Measurements from ENCODE around the gene TSPAN4.
A peak's percentile ranks its signal among the peaks of the same experiment; 100 is the strongest.

The TSPAN4 gene

DNA sequence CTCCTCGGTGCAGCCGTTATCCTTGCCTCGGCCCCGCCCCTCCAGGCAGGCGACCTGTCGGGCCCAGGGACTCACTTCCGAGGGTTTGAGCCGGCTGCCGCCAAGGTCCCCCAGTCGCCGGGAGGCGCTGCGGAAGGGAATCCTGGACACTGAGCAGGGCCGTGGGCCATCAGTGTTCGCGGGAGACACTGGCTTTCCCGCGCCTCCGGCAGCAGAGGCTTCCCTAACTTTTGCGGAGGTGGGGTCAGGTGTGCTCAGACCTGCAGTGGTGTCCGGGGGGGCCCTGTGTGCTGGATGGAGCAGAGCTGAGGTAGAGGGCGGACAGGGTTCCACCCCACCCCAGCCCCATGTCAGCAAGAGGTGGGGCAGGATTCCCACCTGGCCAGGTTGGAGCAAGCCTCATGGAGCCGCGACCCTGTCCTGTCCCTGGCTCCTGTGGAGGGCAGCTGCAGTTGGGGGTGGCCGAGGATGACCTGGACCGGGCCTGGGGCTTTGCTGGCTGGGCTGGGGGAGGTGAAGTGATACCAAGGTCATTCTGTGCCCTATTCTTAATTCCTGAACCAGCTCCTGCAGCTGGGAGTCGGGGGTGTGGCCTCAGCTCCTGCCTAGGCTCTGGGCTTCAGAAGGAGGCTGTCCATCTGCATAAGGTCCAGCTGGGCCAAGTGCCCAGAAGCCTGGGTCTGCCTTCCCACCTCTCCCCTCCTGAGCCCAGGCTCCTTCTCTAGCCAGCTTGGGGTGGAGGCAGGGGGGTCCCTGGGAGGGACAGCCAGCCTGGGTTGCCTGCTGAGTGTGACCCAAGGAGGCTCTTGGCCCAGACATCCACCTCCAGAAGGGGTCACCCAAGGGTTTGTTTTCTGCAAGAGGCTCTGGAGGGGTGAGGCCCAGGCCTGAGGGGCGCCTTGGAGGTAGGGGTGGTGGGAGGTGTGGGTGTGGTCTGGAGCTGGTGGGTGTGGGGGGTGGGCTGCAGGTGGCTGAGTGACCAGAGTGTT, 8.4 kb downstream of the TSPAN4 start:
- DNase-seq = no peak

- DNase-seq = no peak
Observed at GRCh38 chr11:852762-853161, 10.1 kb downstream of the TSPAN4 start.

GRCh38 chr11:853682-854448, 11.2 kb downstream of the TSPAN4 start:
- no peak for DNase-seq

GRCh38 chr11:854601-855329, 12.1 kb downstream of the TSPAN4 start:
- no peak for DNase-seq

DNA sequence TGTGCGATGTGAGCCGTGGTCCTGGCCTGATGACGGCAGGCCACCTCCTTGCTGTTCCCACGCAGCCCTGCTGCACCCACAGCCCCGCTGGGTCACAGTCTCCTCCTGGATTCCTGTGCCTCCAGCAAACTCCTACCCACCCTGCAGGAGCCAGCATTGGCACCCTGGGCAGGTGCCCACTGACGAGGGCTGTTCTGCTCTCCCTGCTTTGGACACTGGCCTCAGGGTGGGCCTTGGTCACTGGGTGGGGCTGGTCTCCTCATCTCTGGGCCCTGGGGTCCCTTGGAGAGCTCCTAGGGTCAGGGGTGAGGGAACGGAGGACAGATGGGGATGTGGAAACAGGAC, 12.7 kb downstream of the TSPAN4 start:
- no peak for DNase-seq

DNA sequence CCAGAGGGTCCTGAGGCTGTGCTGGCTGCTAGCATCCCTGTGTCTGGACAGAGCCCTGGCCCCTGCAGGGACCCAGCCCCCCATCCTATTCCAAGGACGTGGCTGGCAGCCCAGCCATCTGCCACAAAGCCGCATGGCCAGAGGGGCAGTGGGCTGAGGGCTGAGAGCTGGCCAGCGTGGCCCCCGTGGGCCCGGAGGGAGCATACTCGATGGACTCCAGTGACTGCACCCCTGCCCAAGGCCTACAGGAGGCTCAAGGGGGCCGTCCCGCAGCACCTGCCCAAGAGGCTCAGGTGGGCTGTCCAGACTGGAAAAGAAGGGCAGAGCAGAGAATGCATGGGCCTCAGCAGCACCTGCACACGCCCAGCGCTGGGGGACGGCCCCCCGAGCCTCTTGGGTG, 13.1 kb downstream of the TSPAN4 start:
- no peak for DNase-seq

DNA sequence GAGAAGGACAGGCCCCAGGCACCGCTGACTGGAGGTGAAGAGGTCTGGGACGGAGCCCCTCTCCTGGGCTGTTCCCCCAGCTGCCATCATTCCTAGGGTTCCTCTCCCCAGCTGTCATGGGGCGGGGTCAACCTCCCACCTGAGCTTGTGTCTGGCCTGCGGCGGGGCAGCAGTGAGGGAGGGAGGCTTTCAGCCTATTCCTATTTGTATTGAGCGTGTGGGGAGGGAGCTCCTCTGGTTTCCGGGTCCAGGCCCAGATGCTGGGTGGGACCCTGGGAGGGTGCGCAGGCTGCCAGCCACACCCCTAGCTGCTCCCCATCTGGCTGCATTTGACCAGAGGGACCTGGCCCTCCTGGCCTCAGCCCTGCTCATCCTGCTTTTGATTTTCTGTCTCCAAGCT, 13.7 kb downstream of the TSPAN4 start:
- no peak for DNase-seq

GRCh38 chr11:858053-858761, 15.6 kb downstream of the TSPAN4 start:
- no peak for DNase-seq

GRCh38 chr11:858762-859339, 16.2 kb downstream of the TSPAN4 start:
- DNase-seq = no peak

GRCh38 chr11:859394-860131, 16.9 kb downstream of the TSPAN4 start:
- DNase-seq = peak; percentile 73

DNA sequence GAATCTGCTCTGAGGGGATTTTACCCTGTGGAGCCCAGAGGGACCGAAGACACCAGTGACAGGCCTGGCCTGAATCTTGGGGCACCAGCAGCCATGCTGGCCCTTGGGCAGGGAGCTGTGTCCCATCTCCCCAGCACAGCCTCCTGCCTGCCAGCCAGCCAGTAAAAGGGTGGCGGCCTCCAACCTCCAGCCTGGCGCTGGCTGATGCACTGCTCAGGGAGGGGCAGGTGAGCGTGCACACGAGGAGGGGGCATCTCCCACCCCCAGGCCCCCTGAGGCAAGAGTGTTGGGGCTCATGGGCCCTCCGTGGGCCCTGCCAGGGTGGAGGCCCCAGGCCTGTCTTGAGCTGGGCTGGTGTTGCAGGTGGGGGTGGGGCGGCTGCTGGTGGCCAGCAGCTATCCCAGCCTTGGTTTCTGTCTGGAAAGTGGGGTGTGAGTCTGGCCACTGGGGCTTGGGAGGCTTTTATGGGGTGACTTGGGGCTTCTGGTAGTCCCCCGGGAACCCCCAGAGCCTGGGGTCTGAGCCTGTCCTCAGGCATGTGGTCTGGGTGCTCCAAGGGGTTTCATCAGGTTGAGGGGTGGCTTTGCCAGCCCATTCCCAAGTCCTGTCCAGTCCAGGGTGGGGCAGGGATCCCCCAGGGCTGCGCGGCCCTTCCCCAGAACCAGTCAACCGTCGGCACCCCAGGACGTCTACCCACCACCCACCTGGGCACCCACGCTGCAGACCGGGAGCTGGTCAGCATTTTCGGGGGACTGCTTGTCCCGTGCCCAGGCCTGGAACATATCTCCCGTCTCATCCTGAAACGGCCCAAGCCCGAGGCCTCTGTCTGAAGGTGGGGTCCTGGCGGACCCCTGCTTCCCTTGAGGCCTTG, 17.8 kb downstream of the TSPAN4 start:
- no peak for DNase-seq

DNA sequence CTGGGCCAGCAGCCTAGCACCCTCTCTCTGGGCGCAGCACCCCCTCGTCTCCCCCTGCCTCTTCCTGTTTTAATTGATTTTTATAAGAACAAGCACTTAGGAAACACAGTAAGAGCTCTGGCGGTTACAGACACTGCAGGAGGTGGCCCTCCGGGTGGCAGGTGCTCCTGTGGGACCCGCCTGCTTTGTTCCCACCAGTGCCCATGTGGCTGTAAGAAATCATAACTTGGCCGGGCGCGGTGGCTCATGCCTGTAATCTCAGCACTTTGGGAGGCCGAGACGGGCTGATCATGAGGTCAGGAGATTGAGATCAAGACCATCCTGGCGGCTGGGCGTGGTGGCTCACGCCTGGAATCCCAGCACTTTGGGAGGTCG, 18.4 kb downstream of the TSPAN4 start:
- no peak for DNase-seq

DNA sequence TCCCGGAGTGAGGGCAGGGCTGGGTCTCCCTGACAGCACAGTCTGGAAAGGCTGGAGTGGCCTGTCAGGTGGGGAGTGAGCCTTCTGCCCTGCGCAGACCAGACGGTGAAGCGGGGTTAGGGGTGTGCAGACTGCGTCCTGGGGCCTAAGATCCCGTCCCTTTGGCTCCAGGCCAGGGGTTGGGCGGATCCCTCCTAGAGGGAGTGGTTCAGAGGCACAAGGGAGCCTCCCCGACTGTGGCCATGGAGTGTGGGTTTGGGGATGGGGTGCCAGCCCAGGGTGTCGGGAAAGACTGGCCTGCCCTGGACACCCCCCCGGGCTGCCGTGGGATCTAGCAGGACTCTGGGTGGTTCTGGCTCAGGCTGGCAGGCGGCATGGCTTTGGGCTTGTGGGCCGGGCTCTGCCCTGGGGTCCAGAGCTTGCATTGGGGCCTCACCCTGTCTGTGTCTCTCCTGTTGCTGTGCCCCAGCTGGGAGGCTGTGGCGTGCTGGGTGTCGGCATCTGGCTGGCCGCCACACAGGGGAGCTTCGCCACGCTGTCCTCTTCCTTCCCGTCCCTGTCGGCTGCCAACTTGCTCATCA, 19.5 kb downstream of the TSPAN4 start:
- DNase-seq = no peak

- DNase-seq = no peak
Observed at GRCh38 chr11:862696-863022, 20.0 kb downstream of the TSPAN4 start.

DNA sequence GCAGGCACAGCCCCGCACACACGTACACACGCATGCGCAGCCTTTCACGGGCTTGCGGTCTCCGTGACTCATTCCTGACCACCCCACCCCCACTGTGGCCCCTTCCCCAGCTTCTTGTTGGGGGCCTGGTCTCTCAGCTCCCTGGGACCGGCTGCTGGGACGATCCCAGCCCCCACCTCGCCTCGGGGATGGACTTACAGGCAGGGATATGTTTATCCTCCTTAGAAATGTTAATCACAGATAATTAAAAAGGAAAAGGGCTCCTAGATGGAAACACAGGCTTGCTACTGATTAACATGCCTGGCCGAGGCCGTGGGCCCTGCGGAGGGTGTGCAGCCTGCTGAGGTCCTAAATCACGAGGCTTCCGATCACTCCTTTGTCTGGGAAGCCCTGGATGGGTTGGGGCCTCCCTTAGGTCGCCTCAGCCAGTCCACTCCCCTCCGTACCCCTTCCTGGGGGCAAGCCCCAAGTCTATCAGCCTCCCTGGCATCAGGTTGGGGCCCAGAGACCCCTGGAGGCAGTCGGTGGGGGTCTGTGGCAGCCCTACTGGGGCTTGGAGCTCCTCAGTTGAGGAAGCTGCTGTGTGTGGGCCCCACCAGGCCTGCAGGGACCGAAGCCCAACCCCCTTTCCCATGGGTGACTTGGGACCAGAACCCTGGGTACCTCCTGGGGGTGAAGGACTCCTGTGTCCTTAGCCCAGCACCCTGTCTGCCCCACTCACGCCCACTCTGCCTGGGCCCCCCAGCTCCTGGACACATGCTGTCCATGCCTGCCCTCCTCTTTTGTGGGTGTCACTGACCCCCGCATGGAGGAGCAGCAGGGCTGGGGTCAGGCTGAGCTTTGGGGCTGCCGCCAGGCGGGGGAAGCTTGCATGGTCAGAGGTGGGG, 20.6 kb downstream of the TSPAN4 start:
- DNase-seq = no peak

- DNase-seq = no peak
Observed at GRCh38 chr11:863910-864827, 21.5 kb downstream of the TSPAN4 start.

GRCh38 chr11:864898-865297, 22.2 kb downstream of the TSPAN4 start:
- DNase-seq = no peak

Data from fibroblast of skin of scalp (primary cell).